Activated T-cell treated with anti-CD3 and anti-CD28 coated beads, Interleukin-2, amount 50 U/mL, for 1 hour (primary cell): ENCODE data around the gene TMEM179.
"Not testable (repeated sequence)": the region's sequence is repeated elsewhere in the genome, so short reads cannot be mapped to it uniquely, and the experiment has no call there.

ENCODE experiments used
- DNase-seq: peaks from one replicate; pipeline ENCODE4 v3.0.0-alpha.2; 2020

Gene TMEM179

GRCh38 chr14:104585966-104586697 lies 18.4 kb downstream of the TMEM179 start:
- no peak for DNase-seq

DNA sequence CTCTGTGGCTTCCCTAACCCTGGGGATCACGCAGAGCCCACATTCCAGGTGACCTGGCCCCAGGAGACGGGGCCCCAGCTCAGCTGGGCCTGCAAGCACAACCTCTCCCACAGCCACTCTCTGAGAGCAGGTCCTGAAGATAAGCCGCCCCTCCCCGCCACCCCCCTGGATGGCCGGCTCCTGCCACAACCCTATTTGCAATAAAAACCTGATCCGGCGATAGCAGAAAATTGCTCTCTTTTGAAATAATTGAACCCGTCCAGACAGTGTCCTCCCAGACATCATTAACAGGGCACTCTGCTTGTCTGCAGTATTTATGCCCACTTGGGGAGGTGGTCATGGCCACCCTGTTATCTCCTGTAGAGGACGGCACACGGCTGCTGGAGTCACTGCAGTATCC lies 20.0 kb downstream of the TMEM179 start:
- DNase-seq = no peak

DNA sequence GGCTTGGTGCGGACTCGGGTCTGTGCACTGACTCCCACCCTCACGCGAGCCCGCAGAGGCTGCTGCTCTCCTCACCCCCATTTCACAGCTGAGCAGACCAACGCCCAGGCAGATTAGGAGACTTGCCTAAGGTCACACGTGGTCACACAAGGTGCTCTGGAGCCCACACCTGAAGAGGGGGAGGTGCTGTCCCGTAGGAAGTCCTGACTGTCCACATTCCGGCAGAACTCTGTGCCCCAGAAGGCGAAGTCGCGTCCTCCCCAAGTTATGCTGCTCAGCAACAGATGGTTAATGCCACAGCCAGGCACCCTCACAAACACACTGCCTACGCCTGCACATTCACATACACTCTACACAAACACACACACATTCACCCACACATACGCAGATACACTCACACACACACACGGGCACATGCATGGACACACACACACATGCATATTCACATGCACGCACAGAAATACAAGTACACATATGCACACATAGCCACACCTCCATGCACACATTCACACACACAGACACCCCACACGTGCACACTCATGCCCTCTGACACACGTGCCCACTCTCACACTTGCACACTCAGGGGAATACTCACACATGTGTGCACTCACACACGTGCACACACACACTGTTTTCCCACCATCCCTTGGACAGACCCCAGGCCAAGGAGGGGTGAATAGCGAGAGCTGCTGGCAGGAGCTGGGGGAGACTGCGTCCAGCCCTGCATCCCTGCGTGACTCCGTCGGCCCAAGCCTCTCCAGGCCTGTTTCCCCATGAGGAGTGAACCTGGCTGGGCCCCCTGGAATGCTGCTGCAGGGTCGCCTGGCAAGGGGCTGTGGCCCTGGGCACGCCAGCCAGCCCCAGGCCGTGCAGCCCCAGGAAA lies 20.9 kb downstream of the TMEM179 start:
- no peak for DNase-seq

GRCh38 chr14:104582662-104583061 lies 21.9 kb downstream of the TMEM179 start:
- no peak for DNase-seq

- DNase-seq = no peak
Measured at GRCh38 chr14:104582005-104582404, 22.6 kb downstream of the TMEM179 start.

DNA sequence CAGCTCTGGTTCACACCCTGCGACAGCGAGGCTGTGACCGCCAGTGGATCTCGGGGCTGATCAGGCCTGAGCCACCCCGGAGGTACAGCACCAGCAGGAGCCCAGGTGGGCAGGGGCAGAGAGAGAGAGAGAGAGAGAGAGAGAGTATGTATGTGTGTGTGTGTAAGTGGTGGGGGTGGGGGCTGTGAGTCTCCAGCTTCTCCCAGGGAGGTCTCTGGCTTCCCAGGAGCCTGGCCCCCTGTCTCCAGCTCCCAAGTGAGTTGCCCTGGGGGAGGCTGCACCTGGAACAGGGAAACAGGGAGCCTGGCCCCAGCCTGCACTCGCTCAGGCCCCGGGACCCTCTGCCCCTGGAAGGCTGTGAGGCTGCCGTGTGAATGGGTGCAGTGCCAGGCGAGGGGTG lies 23.1 kb downstream of the TMEM179 start:
- DNase-seq = no peak

- no peak for DNase-seq
Measured at GRCh38 chr14:104580961-104581360, 23.6 kb downstream of the TMEM179 start.

- not testable (repeated sequence) for DNase-seq
Measured at GRCh38 chr14:104579939-104580338, 24.6 kb downstream of the TMEM179 start.

GRCh38 chr14:104579507-104579906 lies 25.1 kb downstream of the TMEM179 start, which contains the start of gene C14orf180:
Gene C14orf180, plus strand, starts transcription at chr14:104579764. Its CDS starts 6,667 bp downstream, at chr14:104586431.
- DNase-seq = no peak

DNA sequence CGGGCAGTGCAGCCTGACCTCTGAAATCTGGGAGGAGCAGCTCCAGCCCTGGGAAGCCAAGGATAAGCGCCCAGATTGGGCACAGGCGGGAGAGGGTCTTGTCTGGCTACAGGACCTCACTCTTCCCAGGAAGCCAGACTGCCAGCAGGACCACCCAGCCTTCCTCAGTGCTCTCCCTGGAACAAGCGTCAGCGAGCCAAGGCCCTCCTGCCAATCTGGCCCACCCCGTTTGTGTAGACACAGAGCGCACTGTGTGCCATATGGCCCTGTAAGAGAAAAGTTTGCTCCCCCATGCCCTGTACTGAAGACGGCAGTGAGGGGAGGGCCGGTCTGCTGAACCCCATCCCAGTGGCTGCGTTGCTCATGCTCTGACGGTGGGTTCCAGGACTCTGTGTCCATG lies 26.3 kb downstream of the TMEM179 start:
- DNase-seq = no peak

GRCh38 chr14:104577847-104578301 lies 26.7 kb downstream of the TMEM179 start:
- no peak for DNase-seq

- DNase-seq = no peak
Measured at GRCh38 chr14:104577426-104577825, 27.1 kb downstream of the TMEM179 start.

DNA sequence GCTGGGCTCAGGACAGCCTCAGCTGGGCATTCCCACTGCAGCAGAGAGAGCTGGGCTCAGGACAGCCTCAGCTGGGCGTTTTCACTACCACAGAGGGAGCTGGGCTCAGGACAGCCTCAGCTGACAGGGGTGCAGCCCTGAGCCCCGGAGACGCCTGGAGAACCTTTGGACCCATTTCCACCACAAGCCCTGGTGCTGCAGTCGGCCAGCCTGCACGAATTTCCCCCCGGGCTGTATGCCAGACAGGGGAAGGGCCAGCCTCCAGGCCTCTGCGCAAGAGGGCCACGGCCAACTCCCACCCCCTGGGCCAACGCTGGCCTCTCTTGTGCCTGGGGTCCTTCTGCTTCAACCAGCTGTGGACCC lies 27.6 kb downstream of the TMEM179 start:
- no peak for DNase-seq

DNA sequence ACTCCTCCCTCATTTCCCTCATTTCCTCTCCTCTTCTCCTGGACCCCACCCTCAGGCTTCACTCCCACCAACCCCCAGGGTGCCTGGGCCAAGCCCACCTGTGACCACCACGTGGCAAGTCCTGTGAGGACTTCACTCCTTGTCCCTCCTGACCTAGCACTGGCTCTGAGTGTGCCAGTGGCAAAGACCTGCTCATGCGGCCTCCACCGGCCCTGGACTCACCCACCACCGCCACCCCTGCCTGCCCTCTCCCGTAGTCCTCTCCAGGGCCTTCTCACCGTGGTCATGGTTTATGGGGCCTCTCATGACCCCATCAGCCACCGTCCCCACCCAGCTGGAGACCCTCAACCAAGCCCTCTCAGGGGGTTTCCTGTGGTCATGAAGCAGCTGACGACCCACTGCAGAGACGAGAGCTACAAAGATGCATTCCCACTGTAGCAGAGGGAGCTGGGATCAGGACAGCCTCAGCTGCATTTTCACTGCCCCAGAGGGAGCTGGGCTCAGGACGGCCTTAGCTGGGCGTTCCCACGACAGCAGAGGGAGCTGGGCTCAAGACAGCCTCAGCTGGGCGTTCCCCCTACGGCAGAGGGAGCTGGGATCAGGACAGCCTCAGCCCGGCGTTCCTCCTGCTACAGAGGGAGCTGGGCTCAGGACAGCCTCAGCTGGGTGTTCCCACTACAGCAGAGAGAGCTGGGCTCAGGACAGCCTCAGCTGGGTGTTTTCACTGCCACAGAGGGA lies 28.2 kb downstream of the TMEM179 start:
- no peak for DNase-seq

DNA sequence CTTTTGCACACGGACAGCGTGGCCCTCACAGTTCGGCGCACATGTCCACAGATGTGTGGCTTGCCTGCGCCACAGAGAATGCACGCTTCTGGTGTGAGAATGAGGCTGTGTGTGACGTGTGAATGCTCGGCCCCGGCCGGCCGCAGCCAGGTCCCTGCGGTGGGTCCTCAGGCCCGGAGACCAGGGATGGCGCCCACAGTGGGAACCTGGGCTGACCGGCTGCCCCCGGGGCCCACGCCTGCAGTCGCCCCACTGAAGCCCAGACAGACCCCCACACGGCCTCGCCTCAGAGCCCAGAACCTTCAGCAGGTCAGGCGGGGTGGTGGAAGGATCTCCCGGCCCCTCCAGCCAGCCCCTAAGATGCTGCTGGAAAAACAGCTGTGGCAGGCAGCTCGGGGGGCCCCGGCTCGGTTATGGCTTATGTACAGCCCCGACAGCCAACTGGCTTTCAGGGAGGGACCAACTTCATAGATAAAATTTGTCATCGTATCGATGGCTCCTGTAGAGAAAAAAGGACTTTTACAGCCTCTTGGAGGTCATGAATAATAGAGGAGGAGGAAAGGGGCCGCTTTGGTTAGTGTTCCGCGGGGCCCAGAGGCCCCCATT lies 29.5 kb downstream of the TMEM179 start:
- DNase-seq = no peak

DNA sequence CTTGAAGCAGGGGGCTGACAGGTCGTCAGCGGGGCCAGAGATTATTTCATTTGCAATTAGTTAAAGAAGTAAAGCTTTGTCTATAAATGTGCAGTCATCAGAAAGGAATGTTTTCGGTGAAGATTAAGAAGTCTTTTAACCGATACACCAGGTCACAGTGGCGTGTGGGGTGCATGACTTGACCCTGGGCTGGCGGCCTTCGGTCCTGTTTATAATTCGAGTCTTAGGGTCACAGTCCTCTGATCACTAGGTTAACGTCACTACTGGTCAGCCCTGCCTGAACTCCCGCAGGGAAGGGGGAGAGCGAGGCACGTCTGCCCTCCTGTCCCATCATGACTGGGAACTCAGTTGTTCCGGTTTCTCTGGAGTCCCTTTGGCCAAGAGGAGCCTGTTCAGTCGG lies 30.0 kb downstream of the TMEM179 start:
- DNase-seq = no peak

GRCh38 chr14:104573930-104574329 lies 30.6 kb downstream of the TMEM179 start:
- DNase-seq = no peak

- DNase-seq = no peak
Measured at GRCh38 chr14:104572668-104573067, 31.9 kb downstream of the TMEM179 start.

DNA sequence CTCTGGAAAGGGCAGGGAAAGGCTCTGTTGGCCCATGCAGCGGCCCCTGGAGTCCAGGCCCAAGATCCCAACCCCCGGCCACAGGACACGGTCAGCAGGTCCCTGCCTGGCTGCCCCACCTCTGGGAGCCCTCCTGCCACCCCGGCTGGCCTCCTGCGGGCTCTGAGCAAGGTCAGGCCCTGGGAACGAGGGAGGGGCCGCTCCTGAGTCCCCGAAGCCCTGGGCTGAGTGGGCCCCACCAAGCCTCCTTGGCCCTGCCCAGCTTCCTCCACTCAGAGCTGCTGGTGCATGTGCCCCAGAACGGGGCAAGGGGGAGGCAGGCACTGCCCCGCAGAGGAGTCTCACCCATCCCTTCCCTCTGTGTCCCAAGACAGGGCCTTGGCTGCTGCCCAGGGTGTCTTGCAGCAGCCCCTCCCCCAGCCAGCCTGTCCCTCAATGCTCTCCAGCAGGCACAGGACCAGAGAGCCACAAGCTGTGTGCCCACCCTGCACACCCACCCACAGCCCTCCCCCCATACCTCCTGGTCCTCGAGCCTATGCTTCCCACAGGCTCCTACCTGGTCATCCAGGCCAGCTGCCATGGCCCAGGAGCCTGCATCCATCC lies 32.4 kb downstream of the TMEM179 start:
- DNase-seq = no peak

- DNase-seq = no peak
Measured at GRCh38 chr14:104571246-104571645, 33.3 kb downstream of the TMEM179 start.

DNA sequence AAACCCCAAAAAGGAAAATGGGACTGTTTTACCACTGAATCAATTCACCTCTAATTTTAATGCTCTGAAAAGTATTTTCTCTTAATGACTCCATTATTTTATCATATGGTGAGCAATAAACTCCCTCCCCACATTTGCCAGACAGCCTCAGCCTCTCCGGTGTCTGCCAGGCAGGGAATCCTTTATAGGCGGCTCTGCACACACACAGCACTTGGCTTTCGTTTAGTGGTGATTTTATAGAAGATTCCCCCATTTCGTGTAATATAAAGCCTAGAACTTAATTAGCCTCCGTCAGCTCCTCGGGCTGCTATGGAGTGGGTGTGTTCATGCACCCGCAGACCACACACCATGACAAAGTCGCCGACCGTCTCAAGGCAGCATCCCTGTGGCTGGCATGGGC lies 35.1 kb downstream of the TMEM179 start:
- no peak for DNase-seq

DNA sequence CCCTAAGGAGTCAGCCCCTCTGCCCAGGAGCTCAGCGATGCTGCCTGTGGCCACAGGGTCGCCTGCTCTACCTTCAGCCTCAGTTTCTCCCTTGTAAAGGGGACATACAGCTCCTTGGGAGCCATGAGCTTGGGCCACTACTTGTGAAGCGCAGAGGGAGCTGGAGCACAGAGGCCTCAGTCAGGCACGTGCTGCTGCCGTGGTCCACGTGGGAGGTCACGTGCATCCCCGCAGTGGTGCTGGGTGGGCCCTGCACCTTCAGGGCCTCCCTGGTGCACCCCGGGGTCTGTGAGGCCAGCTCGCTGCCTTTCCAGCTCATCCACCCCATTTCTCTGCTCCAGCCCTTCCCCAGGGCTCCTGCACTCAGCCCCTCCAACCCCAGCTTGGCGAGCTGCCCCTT lies 36.0 kb downstream of the TMEM179 start:
- DNase-seq = no peak

- DNase-seq = no peak
Measured at GRCh38 chr14:104567957-104568225, 36.7 kb downstream of the TMEM179 start.
